Fibroblast of skin of back (primary cell): ENCODE results near the gene THRB.

ENCODE experiments used
- DNase-seq: peaks from one replicate; pipeline ENCODE4 v3.0.0-alpha.2; 2013

The THRB gene

DNA sequence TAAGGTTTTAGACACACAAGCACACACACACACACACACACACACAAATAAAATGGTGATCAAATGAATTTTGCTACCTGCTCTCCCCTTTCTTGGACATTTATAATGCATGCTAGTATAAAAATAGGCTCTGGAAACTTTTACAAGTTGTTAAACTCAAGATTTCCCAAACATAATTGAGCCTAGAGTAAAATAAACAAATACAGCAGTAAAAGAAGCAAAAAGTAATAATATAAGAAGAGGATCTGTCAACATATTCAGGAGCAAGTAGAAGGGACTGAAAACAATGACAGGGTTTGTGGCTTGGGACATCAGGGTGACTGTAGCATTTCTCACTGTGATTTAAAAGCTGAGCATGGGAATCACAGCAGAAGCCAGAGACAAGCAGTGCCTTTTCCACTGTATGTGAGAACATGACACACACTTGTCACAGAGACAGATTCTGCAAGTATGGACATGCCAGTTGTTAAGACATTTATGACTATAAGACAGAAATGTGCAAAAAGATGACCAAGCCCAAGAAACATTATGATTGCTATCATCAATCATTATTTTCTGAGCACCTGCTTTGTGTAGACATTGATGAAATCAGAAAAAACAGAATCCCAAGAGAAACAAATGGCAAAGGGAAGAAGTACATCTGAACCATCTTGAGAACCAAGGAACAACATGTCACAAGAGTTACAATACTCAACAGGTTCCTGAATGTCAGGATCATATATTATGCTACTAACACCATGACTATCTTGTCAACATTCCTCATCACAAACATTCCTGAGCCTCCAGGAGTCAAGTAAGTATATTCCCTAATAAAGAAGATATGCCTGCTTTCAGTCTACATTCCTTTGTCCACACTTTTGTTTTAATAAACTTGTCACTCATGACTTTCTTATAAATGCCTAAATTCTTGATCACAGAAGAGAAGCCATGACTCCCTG is 7.1 kb downstream of the THRB start:
- DNase-seq: peak; percentile 55

DNA sequence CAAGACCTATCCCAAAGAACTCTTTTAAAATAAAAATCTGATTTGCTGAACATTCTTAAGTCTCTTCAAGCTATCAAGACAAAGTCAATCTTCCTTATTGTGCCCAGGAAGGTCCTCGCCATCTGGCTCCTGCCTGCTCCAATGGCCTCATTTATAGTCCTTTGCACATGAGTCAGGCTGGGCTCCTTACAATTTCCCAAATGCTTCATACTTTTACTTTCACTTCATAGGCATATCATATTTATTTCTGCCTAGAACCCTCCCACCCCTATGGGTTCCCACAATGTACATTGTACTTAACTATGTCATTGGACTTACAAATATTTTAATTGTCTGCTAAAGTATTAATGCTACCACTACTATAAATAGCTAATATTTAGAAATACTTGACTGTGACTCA is 9.1 kb downstream of the THRB start:
- peak; percentile 20 for DNase-seq

DNA sequence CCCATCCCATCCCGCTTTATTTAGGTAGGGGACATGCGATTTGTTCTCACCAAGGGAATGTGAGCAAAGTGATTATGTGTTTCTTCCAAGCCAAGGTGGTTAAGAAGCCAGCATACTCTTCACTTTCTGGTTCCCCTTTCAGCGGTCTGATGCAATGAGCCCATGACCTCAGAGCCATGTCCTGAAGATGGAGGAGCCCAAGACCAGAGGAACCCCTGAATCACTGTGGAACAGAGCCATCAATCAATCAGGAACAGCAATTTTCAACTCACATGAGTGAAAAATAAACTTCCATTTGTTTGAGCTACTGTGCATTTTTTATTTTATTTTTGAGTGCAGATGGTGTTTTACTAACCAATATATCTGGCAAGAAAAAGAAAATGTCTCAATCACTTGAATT is 10.8 kb downstream of the THRB start:
- DNase-seq: no peak

DNA sequence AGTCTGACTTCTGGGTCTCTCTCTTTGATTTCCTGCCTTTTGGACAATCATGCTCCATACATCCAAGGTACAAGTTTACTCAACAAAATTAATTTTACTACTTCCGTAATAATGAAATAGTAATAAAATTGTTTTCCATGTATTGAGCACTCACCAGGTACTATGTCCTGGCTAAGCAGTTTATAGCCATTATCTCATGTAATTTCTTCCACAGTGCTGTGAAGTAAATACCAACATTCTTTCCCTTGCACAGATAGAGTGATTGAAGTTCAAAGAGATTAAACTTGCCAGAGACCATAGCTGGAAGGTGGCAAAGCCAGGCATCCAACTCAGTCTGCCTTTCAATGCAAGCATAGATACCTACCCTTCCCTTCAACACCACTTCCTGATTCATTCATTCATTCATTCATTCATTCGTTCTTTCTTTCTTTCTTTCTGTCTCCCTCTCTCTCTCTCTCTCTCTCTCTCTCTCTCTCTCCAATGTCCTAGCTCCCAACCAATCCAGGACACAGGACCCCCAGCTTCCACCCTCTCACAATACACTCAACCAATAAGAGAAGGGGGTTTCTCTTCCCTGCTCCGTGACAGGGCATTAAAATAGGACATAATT is 12.4 kb downstream of the THRB start:
- no peak for DNase-seq

DNA sequence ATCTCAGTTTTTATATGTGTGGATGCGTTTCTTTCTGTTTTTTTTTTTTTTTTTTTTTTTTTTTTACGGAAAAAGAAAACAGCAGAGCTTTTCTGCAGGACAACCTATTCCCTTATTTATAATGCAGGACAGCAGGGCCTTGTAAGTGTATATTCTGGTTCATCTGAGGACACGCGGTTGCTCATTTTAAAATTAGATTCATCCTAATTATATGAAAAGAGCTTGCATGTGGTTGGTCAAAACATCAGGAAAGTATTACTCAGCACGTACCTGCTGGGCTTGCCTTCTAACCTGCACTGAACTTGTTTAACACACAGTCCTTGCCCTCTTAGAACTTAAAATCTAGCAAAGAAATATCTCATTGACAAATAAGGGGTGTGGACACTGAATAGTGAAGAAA is 13.5 kb downstream of the THRB start:
- no peak for DNase-seq

DNA sequence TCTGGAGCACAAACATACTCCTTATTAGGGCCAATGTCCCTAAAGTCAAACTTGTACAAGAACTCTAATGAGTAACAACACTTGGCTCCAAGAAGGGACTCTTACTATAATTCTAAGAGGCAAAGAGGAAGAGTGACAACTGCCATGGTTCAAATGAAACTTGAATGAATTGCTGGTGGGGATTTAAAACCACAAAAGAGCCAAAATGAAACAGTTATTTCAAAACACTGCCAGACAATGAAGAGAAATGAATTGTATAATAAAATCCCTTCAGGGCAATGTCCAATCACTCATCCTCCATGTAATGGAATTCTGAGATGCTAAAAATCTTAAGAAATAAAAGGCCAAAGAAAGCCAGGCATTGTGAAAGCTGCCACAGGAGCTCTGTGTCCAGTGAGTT is 14.2 kb downstream of the THRB start:
- DNase-seq: no peak

DNA sequence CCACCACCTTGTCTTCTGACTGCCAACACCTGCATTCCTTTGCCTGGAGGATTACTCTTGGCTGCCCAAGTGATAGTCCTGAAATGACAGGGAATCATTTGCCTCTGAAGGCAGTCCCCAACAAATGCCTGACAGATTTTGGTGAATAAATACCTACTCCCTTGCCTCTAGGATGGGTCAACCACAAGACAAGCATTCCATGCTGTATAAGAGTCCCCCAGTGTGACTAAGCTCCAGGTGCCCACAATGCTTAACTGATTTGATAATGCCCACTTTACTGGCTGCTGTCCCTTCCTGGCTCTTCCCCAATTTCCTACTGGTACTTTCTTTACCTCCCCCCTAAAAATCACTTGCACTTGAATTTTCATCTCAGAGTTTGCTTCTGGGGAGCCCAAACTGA is 14.8 kb downstream of the THRB start:
- DNase-seq: no peak

DNA sequence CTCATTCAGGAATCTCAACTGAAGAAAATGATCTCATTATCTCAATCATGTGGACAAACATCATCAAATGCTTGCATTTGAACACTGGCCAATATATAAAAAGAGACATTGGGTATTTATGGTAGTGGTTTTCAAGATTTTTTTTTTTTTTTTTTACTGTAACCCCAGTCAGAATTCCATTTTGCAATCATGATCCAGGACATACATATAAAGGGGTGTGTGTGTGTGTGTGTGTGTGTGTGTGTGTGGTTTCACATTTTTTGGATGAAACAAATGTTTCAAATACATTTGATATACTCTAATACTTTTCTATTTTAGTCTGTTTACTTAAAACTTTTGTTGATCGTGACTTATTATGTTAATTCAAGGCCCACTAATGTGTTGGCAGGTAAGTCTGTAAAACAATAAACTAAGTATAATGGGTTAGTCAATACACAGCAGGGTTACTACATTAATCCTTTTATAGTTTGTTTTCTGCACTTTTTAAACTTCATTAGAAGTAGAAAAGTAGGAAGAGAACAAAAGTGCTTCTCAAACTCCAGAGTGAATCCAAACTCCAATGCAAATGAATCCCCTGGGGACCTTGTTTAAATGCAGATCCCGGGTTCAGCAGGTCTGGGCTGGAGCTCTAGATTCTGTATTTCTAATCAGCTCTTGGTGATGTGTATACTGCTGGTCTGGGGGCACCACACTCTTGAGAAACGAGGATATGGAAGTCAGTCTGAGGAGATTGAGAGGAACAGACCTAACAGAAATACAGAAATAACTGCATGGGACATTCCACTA is 17.6 kb downstream of the THRB start:
- DNase-seq: no peak

DNA sequence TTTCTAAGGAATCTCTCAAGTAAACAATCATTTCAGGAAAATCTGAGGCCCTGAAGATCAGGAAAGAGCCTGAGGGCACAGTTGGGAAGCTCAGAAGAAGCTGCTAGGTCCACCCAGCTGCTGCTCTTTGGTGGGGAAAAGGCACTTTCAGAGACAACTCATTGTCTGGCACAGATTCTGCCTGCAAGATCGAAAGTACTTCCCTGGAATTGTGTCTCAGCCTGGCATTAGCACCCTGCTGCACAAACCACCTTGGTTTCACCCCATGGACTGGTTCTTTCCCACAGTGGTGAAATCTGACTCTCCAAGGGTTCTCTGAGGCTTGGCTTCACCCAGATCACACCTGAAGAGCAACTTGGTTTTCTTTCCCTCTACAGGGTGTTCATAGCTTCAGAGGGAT is 18.7 kb downstream of the THRB start:
- no peak for DNase-seq

DNA sequence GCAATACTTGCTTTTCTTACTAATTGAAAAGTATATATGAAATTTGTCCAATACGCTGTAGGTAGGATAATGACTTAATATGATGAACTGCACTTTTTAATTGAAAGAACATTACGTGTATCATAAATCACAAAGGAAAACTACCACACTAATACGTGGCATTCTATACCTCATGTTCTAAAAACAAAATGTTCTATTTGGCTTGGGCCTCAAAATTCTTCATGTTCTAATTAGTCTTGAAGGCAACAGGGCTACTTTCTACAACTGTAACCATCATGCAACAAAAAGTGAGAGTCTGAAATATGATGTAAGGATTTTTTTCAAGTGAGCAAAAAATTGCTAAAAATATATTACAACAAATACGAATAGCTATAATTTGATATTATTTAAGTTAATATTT is 19.8 kb downstream of the THRB start:
- DNase-seq: no peak

DNA sequence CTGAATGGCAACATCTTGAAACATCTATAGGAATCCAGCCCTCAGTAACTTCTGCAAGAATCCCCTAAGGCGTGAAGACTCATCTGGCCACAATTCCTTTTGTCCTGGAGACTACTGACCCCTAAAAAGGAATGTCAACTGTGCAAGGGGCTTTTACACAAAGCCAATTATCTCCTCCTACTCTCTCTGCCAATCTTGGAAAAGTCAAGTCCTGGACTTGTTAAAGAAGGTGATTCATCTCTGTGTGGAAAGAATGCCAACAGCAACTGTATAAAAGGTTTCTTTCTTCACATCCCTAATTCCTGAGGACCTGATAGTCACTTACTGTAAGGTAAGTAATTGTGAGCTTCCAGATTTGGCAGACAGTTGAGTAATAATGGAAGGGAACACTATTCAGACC is 22.3 kb downstream of the THRB start:
- DNase-seq: no peak

DNA sequence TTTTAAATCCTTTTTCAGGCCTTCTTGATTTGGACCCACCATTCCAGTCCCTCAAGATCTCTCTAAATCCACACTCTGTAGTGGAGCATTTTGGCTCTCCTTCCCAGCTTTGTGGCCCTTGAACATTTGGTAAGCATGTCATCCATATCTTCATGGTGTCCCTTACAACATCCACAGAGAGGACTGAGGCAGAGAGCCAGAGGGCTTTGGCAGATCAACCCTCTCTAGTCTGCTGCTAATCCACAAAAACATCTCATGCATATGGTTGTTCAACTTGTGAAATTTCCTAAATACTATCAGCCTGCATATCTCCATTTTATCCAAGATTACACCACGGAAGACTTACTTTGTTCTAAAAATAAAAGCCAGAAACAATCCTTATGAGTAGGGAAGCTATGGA is 23.2 kb downstream of the THRB start:
- DNase-seq: no peak

DNA sequence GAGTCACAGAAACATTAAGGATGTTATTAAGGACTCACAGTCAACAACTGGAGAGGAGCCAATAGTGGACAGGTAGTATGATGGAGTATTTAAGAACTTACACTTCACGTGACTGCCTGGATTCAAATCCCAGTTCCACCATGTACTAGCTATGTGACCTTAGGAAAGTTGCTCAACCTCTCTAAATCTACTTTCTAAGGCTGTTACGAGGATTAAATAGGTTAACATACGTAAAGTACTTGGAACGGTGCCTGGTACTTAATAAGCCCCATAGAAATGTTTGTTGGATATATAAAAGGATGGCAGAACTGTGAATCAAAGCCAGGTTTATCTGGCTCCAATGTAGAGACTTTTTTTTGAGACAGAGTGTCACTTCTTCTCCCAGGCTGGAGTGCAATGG is 24.4 kb downstream of the THRB start:
- DNase-seq: no peak

DNA sequence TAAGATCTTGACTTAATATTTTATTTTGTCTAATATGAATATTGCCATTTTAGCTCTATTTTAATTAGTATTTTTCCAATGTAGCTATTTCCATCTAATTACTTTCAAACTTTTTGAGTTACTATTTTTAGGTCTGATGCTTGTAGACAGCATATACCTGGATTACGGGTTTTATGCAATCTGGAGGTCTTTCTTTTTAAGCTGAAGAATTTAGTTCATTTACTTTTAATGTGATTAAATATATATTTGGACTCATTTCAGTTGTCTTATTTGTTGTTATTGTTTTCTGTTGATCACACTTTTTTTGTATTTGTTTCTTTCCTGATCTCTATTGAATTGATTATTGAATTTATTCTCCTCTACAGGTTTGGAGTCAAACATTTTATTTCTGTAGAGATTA is 30.3 kb downstream of the THRB start:
- DNase-seq: no peak

DNA sequence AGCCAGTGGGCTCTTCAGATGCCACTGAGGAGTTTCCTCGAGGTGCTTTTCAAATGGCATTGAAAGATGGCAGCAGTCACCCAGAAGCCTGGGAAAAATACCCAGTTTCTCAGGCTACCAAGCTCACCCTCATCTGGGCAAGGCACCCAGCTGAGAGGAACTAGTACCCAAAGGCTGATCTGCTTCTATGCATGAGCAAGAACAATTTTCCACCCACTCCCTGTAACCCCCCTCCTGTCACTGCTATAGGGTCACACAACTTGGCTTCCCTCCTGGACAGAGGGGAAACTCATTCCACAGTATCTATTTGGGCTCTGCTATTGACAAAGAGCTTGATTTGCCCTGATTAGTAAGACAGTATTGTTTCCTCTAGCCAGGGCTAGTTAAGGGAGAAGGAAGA is 31.9 kb downstream of the THRB start:
- DNase-seq: no peak

DNA sequence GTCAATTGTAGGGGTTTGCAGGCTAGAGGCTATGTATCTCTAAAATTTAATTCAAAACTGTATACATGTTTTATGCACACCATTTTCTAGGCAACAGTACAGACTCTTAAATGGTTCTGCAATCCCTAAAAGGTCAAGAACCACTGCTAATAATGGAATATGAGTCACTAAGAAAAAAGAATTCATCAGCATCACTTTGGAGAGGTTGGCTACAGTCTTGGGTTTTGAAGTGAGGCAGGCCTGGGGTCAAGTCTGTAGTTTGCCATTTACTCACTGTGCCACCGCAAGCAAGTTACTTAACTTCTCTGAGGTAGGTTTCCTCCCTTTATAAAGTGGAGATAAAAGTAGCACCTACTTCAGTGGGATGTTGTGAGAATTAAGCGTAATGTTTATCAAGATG is 33.7 kb downstream of the THRB start:
- no peak for DNase-seq

DNA sequence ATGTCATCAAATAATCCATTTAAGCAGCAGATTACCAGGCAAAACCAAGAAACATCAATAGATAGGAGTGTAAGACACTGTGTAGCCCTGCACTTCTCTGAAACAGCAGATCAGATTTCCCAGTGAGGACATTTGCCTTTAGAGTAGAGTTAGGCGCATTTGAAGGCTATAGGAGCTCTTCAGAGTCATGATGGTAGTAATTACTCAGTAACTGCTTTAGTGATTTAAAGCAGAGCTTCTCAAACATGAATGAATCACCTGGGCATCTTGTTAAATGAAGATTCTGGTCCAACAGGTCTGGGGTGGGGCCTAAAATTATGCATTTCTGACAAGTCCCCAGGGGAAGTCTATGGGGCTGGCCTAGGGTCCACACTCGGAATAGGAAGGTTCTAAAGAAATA is 36.9 kb downstream of the THRB start:
- no peak for DNase-seq

DNA sequence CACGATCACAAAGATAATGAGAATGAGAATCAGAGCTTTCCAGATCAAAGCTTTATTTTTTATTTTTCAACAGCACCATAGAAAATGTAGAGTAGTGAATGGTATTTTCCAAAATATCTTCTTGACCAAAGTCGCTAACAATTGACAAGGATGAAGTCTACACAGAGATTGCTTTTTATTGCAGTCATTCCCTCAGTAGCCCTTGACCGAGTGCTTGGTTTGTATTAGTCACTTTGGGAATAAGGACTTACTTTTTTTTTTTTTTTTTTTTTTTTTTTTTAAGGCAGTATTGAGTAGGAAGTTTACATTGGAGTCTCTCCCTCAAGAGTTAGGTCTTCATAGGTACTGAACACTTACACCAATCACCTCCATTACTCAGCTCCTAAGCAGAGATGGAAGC is 39.8 kb downstream of the THRB start:
- DNase-seq: no peak

DNA sequence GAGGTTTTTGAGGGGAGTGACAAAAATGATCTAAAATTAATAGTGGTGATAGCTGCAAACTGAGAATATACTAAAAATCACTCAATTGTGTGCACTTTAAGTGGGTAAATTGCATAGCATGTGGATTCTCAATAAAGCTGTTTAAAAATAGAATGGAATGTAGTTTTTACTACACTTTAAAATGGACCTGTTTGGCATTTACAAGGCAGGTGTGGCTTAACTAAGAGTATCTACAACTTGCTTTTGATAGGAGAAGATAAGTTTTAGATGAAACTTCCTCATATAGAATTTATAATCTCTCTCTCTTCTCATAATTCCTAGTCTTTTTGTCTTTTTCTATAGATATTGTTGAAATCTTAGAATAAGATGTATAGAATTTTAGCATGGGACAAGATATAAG is 40.3 kb downstream of the THRB start:
- DNase-seq: no peak

DNA sequence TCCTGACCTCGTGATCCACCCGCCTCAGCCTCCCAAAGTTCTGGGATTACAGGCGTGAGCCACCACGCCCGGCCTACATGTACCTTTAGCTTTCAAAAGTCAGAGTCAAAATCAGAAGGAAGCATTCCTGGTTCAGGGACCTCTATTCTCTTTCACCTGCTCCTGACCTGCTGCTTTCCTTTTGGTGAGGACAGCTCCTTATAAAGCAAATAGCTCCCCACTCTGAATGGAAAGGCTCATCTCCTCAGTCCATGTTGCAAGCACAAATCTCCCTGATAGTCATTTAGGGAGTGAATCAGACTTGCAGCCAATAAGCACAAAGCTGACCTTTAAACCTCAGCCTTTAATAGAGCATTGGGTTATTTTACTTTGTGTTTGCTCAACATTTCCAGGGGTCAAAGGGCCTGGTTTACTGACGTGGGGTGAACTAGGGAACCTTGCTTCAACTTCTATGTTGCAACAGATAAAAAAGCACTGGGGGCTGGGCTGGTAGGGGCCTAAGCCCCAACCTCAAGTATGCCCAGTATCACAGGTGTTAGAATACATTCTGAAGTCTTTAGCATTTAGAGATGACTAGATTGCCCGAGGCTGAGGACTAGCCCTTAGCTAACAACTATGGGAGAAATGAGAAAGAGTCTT is 43.1 kb downstream of the THRB start:
- DNase-seq: no peak

DNA sequence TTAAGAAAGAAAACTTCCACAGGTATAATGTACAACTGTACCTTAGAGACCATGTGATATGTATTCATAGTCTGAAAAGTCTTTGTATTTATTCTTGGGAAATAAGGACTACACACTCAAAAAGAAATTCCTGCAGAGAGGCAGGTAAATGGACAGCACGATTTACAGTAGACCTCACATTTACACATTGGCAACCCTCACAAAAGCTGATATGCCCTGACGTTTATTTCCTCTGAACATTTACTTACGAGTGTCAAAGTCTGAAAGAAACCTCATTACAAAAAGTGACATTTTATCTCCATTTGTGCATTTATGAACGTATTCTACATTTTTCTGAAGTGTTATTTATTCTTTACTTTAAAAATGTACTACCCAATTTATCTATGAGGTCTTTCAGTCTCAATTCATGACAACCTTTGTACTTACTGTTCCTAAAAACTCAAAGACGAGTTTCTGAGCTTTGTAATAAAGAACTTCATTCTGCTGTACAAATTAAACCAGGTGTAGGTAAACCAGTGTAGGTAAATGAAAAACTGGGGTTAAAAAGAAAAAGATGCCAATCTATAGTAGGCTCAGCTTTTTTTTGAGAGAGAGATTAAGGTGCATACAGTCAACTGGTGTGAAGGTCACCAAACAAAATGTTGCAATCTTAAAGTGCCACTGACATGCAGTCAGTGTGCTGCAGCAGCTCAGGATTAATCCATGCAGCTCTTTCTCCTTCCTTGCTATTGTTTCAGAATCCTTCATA is 44.3 kb downstream of the THRB start:
- DNase-seq: no peak

DNA sequence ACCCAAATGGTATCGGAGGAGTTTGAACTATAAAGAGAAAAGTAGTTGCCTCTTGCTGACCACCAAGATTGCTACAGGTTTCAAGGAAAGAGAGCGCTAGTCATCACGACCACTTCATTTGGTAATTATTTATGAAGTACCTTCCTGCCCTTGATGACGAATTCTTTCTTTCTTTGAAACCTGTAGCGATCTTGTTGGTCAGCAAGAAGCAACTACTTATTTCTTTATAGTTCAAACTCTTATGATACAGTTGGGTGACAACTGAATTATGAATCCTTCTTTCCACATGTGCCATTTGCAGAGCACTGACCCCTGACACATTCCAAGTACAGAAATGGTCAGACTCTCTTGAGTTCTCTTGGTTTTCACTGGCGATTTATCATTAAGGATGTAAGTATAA is 46.8 kb downstream of the THRB start:
- DNase-seq: no peak
